HepG2 (cell line): ENCODE measurements around the gene PAPSS2.
"Not testable (repeated sequence)": the region's sequence is repeated elsewhere in the genome, so short reads cannot be mapped to it uniquely, and the experiment has no call there.

Source experiments
- RAD21 ChIP-seq: fragments of 450-650 bp; formaldehyde crosslinking; IDR thresholded peaks from 2 replicates; pipeline ENCODE4 v1.5.0; 2020; ENCODE audit warnings: mild to moderate bottlenecking
- ZNF576 ChIP-seq: sonication (generic); formaldehyde crosslinking; IDR thresholded peaks from 2 replicates; pipeline ENCODE4 v1.4.0; 2020; ENCODE audit warnings: mild to moderate bottlenecking, missing genetic modification reagents
- ZNF589 ChIP-seq: sonication (generic); formaldehyde crosslinking; conservative IDR thresholded peaks from 2 replicates; pipeline ENCODE4 v1.8.0; 2022; ENCODE audit warnings: mild to moderate bottlenecking, moderate library complexity, missing genetic modification reagents

GRCh38 chr10:87644500-87644899 is 15.2 kb upstream of the PAPSS2 start:
- TF ChIP-seq ZNF589, ZNF576, RAD21 (CRISPR knock-in tag): not testable (repeated sequence)
